Suppressor macrophage treated with lipopolysaccharide for 4 hours (primary cell): Measurements from ENCODE around the gene FRG1.
"Not testable (repeated sequence)": the region's sequence is repeated elsewhere in the genome, so short reads cannot be mapped to it uniquely, and the experiment has no call there.

Experiments
- DNase-seq: peaks from one replicate; pipeline ENCODE4 v3.0.0-alpha.2; 2020

The FRG1 gene

GRCh38 chr4:189988877-189989431 lies 48.3 kb downstream of the FRG1 start:
- no peak for DNase-seq

GRCh38 chr4:189989941-189990340 lies 49.3 kb downstream of the FRG1 start:
- not testable (repeated sequence) for DNase-seq
